ENCODE data around the gene NHLRC4. TPM values are rescaled to one million over a fixed set of nuclear protein-coding genes. Genes with fewer than 3 reads are reported as not detected.

The NHLRC4 gene
- total RNA-seq, 2 donors from 2014 or later, result 0.52 TPM; not detected in 1

GRCh38 chr16:567373-568256, 810 bp downstream of the NHLRC4 start:
- intact Hi-C loops (cut with DNase I), result no loop called here
- no peaks in the 10 kb centered on the region for H3K9me3 ChIP-seq
- H3K27ac ChIP-seq, result no peak overlapping the region
- ATAC-seq, result no peak
- no peak for DNase-seq
- TF ChIP-seq CTCF (IDR thresholded peaks at IDR 0.05), result no peak
- 87% methylated on average over 7 to 32 of the region's 35 CpGs for WGBS, 2 donors
- no peaks in the 10 kb centered on the region for H3K36me3 ChIP-seq (replicated peaks in 1 of 2; ENCODE audit: insufficient read depth in 1 of 2, low read depth in 2 of 2)
- peaks cover 34% of the 10 kb centered on the region for H3K4me1 ChIP-seq
- no peak overlapping the region for H3K4me3 ChIP-seq
- no peaks in the 10 kb centered on the region for H3K27me3 ChIP-seq

- TF ChIP-seq POLR2A (IDR thresholded peaks at IDR 0.05), result no peak
- TF ChIP-seq CTCF (IDR thresholded peaks at IDR 0.05), result no peak
- Histone ChIP-seq H3K27me3 (no peaks in the 10 kb centered on the region), H3K36me3 (replicated peaks in 1 of 2; ENCODE audit: insufficient read depth in 1 of 2, low read depth in 2 of 2) (no peaks in the 10 kb centered on the region), H3K27ac (peak overlapping the region in 1 of 4 donors; percentile 3), H3K4me1 (peaks cover 34% of the 10 kb centered on the region), H3K4me3 (no peak overlapping the region), H3K9me3 (no peaks in the 10 kb centered on the region)
- ATAC-seq (no peak), DNase-seq (no peak)
- 62 to 79% methylated on average over 5 to 8 of the region's 11 CpGs for WGBS, 2 donors
- intact Hi-C loops (cut with DNase I), result no loop called here
Measured at GRCh38 chr16:568401-569258, 1.8 kb downstream of the NHLRC4 start.

GRCh38 chr16:569445-570254, 2.8 kb downstream of the NHLRC4 start, which contains the start of gene PIGQ:
Gene PIGQ (plus strand): TSS chr16:569968. CDS start chr16:574075, 4,107 bp downstream.
- ATAC-seq (peak; percentile 87), DNase-seq (peak; percentile 65 to 76 (median 70))
- no peaks in the 10 kb centered on the region for H3K9me3 ChIP-seq
- H3K27me3 ChIP-seq, result no peaks in the 10 kb centered on the region
- TF ChIP-seq POLR2A (IDR thresholded peaks at IDR 0.05) (no peak), CTCF (IDR thresholded peaks at IDR 0.05) (no peak)
- peaks cover 0 to 6% of the 10 kb centered on the region in 2 donors for H3K36me3 ChIP-seq (replicated peaks in 1 of 2; ENCODE audit: insufficient read depth in 1 of 2, low read depth in 2 of 2)
- intact Hi-C loops (cut with DNase I), result no loop called here
- peak within 1 kb of the TSS; percentile 66 to 96 for H3K4me3 ChIP-seq
- 3 to 4% methylated on average over 11 to 34 of the region's 87 CpGs for WGBS, 2 donors
- H3K4me1 ChIP-seq, result peaks cover 34% of the 10 kb centered on the region
- peak within 1 kb of the TSS in 3 of 4 donors; percentile 3 to 85 (median 77) for H3K27ac ChIP-seq

- Histone ChIP-seq H3K27me3 (no peaks in the 10 kb centered on the region), H3K27ac (no peak overlapping the region), H3K4me1 (peaks cover 24% of the 10 kb centered on the region), H3K9me3 (no peaks in the 10 kb centered on the region), H3K36me3 (replicated peaks in 1 of 2; ENCODE audit: insufficient read depth in 1 of 2, low read depth in 2 of 2) (peaks cover 0 to 11% of the 10 kb centered on the region in 2 donors), H3K4me3 (no peak overlapping the region)
- DNase-seq (no peak), ATAC-seq (no peak)
- intact Hi-C loops (cut with DNase I), result no loop called here
- no peak for TF ChIP-seq POLR2A (IDR thresholded peaks at IDR 0.05)
- no peak for TF ChIP-seq CTCF (IDR thresholded peaks at IDR 0.05)
- WGBS, 2 donors, result 80 to 85% methylated on average over 13 to 24 of the region's 27 CpGs
Measured at GRCh38 chr16:572865-573650, 6.3 kb downstream of the NHLRC4 start.

Data from body of pancreas (tissue), 4 donors.